H1 (cell line): ENCODE data around the gene METTL1. TPM values are rescaled to one million over a fixed set of nuclear protein-coding genes. Genes with fewer than 3 reads are reported as not detected.

ENCODE experiments used
- CTCF ChIA-PET: fragments of 300-600 bp; sonication (Branson Sonifier 250); formaldehyde crosslinking; loops from one replicate; lab custom pipeline; 2021; ENCODE audit not compliant: partially characterized antibody; lab: Charles Lee
- POLR2A ChIA-PET: fragments of 300-600 bp; sonication (Branson Sonifier 250); formaldehyde crosslinking; loops from one replicate; lab custom pipeline; 2021; ENCODE audit warnings: inconsistent platforms; ENCODE audit not compliant: partially characterized antibody; lab: Charles Lee
- DNase-seq, 2 experiments: peaks; one replicate each; pipeline versions ENCODE4 v3.0.0 to v3.0.0-alpha.2; 2010 to 2022; ENCODE audit warnings: low spot score in 2 of 2, low read depth in 1 of 2, mixed read lengths in 1 of 2
- FAIRE-seq: peaks from 2 replicates; lab custom pipeline; 2011; peaks lifted over from hg19 to GRCh38; lab: Jason Lieb, UNC
- H2AFZ ChIP-seq: 2 replicates; pipeline ENCODE4 v1.8.1; 2012; ENCODE audit warnings: low read length, inconsistent platforms
- H2AK5ac ChIP-seq: 2 replicates; pipeline ENCODE4 v1.6.1; 2013; ENCODE audit warnings: low read depth, low read length
- H2BK120ac ChIP-seq: replicated peaks from 2 replicates; pipeline ENCODE3; 2013; ENCODE audit warnings: low read depth, low read length, inconsistent platforms
- H2BK12ac ChIP-seq: 2 replicates; pipeline ENCODE4 v1.6.1; 2013; ENCODE audit warnings: low read depth, low read length
- H2BK15ac ChIP-seq: 2 replicates; pipeline ENCODE4 v1.6.1; 2013; ENCODE audit warnings: low read length
- H2BK20ac ChIP-seq: 2 replicates; pipeline ENCODE4 v1.6.1; 2013; ENCODE audit warnings: low read length
- H2BK5ac ChIP-seq: 2 replicates; pipeline ENCODE4 v1.6.1; 2013; ENCODE audit warnings: low read depth, low read length
- H3K14ac ChIP-seq: 2 replicates; pipeline ENCODE4 v1.6.1; 2013; ENCODE audit warnings: inconsistent platforms; ENCODE audit not compliant: insufficient read length
- H3K18ac ChIP-seq: 2 replicates; pipeline ENCODE4 v1.6.1; 2013; ENCODE audit warnings: low read length; ENCODE audit errors: extremely low read depth
- H3K23ac ChIP-seq: 2 replicates; pipeline ENCODE4 v1.6.1; 2013; ENCODE audit warnings: inconsistent platforms; ENCODE audit not compliant: insufficient read length
- H3K23me2 ChIP-seq: 2 replicates; pipeline ENCODE4 v1.6.1; 2013; ENCODE audit warnings: low read depth, low read length
- H3K27ac ChIP-seq: 2 replicates; pipeline ENCODE4 v1.6.1; 2011; ENCODE audit warnings: low read depth, low read length, inconsistent platforms
- H3K27me3 ChIP-seq, 4 experiments: replicated peaks in 1 of 4; 1 replicate in 1 of 4; 2 replicates in 3 of 4; pipeline versions ENCODE4 v1.6.1 to v1.8.1; 2011 to 2013; ENCODE audit warnings: low read length in 3 of 4, mild to moderate bottlenecking in 3 of 4, inconsistent platforms in 2 of 4, mixed read lengths in 2 of 4, moderate library complexity in 1 of 4; ENCODE audit not compliant: control insufficient read depth in 3 of 4, insufficient read depth in 3 of 4; ENCODE audit errors: extremely low read depth in 1 of 4
- H3K36me3 ChIP-seq, 4 experiments: 2 replicates each; pipeline versions ENCODE4 v1.6.1 to v1.8.1; 2011 to 2013; ENCODE audit warnings: mild to moderate bottlenecking in 4 of 4, low read length in 3 of 4, moderate library complexity in 2 of 4, control low read depth in 1 of 4, inconsistent platforms in 1 of 4; ENCODE audit not compliant: insufficient read depth in 4 of 4, control insufficient read depth in 2 of 4
- H3K4ac ChIP-seq: replicated peaks from 2 replicates; pipeline ENCODE3; 2013; ENCODE audit warnings: low read length, low read depth, mixed read lengths, inconsistent platforms; ENCODE audit not compliant: insufficient read length
- H3K4me1 ChIP-seq, 4 experiments: replicated peaks in 1 of 4; 1 replicate in 1 of 4; 2 replicates in 3 of 4; pipeline versions ENCODE4 v1.6.1 to v1.8.1; 2011 to 2013; ENCODE audit warnings: low read length in 3 of 4, inconsistent platforms in 2 of 4, mixed read lengths in 1 of 4; ENCODE audit not compliant: insufficient read depth in 4 of 4, control insufficient read depth in 3 of 4
- H3K4me2 ChIP-seq, 2 experiments: 2 replicates each; pipeline versions ENCODE4 v1.6.1 to v1.8.1; 2011 to 2013; ENCODE audit warnings: low read depth in 2 of 2, low read length in 2 of 2, control low read depth in 1 of 2, inconsistent platforms in 1 of 2, mild to moderate bottlenecking in 1 of 2; ENCODE audit not compliant: insufficient read depth in 1 of 2
- H3K4me3 ChIP-seq, 4 experiments: fragments of 200-600, 300-600 bp in 1 of 4; sonication (generic), shearing (Covaris generic), sonication (Bioruptor Twin) in 1 of 4; 2 replicates each; pipeline versions ENCODE4 v1.5.1 to v1.8.1; 2011 to 2016; ENCODE audit warnings: low read length in 4 of 4, low read depth in 3 of 4, control low read depth in 2 of 4, inconsistent platforms in 2 of 4, mild to moderate bottlenecking in 2 of 4, mixed read lengths in 1 of 4, moderate library complexity in 1 of 4; ENCODE audit not compliant: insufficient read depth in 2 of 4; ENCODE audit errors: extremely low read depth in 1 of 4
- H3K56ac ChIP-seq: replicated peaks from 2 replicates; pipeline ENCODE3; 2013; ENCODE audit warnings: low read depth, mild to moderate bottlenecking, mixed read lengths, low read length, inconsistent platforms; ENCODE audit not compliant: insufficient read length
- H3K79me1 ChIP-seq: 2 replicates; pipeline ENCODE4 v1.6.1; 2013; ENCODE audit warnings: low read depth, low read length, control low read depth
- H3K79me2 ChIP-seq, 2 experiments: 2 replicates each; pipeline versions ENCODE4 v1.6.1 to v1.8.1; 2012 to 2013; ENCODE audit warnings: low read length in 2 of 2, mild to moderate bottlenecking in 2 of 2, inconsistent platforms in 1 of 2; ENCODE audit not compliant: insufficient read depth in 2 of 2, control insufficient read depth in 1 of 2
- H3K9ac ChIP-seq, 4 experiments: replicated peaks in 1 of 4; 1 replicate in 1 of 4; 2 replicates in 3 of 4; pipeline versions ENCODE4 v1.6.1 to v1.8.1; 2011 to 2013; ENCODE audit warnings: low read depth in 3 of 4, low read length in 3 of 4, control low read depth in 2 of 4, mild to moderate bottlenecking in 2 of 4, moderate library complexity in 2 of 4, inconsistent platforms in 1 of 4; ENCODE audit errors: extremely low read depth in 1 of 4
- H3K9me3 ChIP-seq, 2 experiments: 2 replicates each; pipeline versions ENCODE4 v1.6.1 to v1.8.1; 2012 to 2013; ENCODE audit warnings: mild to moderate bottlenecking in 2 of 2, moderate library complexity in 2 of 2, control low read depth in 1 of 2, inconsistent platforms in 1 of 2, low read depth in 1 of 2, low read length in 1 of 2, mixed read lengths in 1 of 2; ENCODE audit not compliant: insufficient read depth in 2 of 2
- H4K20me1 ChIP-seq, 2 experiments: replicated peaks in 1 of 2; 2 replicates each; pipeline versions ENCODE3 to v1.8.1; 2011 to 2013; ENCODE audit warnings: inconsistent platforms in 2 of 2, low read length in 2 of 2, mild to moderate bottlenecking in 1 of 2; ENCODE audit not compliant: insufficient read depth in 2 of 2, control insufficient read depth in 1 of 2
- H4K5ac ChIP-seq: 2 replicates; pipeline ENCODE4 v1.6.1; 2013; ENCODE audit warnings: low read length, low read depth, mixed read lengths, inconsistent platforms; ENCODE audit not compliant: insufficient read length
- H4K8ac ChIP-seq: 2 replicates; pipeline ENCODE4 v1.8.0; 2013; ENCODE audit warnings: mild to moderate bottlenecking, moderate library complexity, low read length, inconsistent platforms; ENCODE audit not compliant: insufficient read depth; ENCODE audit errors: extremely low read depth
- H4K91ac ChIP-seq: replicated peaks from 2 replicates; pipeline ENCODE3; 2013; ENCODE audit warnings: low read length, mixed read lengths, inconsistent platforms; ENCODE audit not compliant: insufficient read length
- HDAC6 ChIP-seq: IDR thresholded peaks from one replicate; pipeline ENCODE4 v1.7.1; 2012; ENCODE audit warnings: low read depth, mild to moderate bottlenecking, inconsistent platforms, low read length, moderate library complexity
- KDM4A ChIP-seq: IDR thresholded peaks from one replicate; pipeline ENCODE4 v1.7.1; 2012; ENCODE audit warnings: low read depth, mild to moderate bottlenecking, moderate library complexity, low read length, inconsistent platforms; ENCODE audit not compliant: severe bottlenecking
- RAD21 ChIP-seq, 2 experiments: IDR thresholded peaks in 1 of 2; conservative IDR thresholded peaks in 1 of 2; 2 replicates each; pipeline ENCODE4 v1.6.1; 2011; ENCODE audit warnings: low read depth in 2 of 2, low read length in 2 of 2, improper control_type of control experiment in 1 of 2, inconsistent platforms in 1 of 2, mild to moderate bottlenecking in 1 of 2, moderate library complexity in 1 of 2
- TEAD4 ChIP-seq: IDR thresholded peaks from 2 replicates; pipeline ENCODE4 v1.6.1; 2012; ENCODE audit warnings: low read depth, low read length, inconsistent platforms, mixed read lengths
- WGBS, 2 experiments: shearing (Covaris generic) in 1 of 2; methylation state at CpG; one replicate each; pipeline versions ENCODE4 v1.1.6 to v1.1.7; 2013 to 2015; ENCODE audit warnings: low lambda C conversion rate in 2 of 2, mixed read lengths in 2 of 2, inconsistent platforms in 1 of 2, low coverage in 1 of 2, missing lambda C conversion rate in 1 of 2; ENCODE audit not compliant: insufficient replicate concordance in 2 of 2, insufficient coverage in 1 of 2, insufficient read length in 1 of 2; ENCODE audit errors: extremely low coverage in 1 of 2, missing lambda C conversion rate in 1 of 2; 5-methylcytosine and 5-hydroxymethylcytosine counted together
- polyA plus RNA-seq, 7 experiments: library from polyadenylated mRNA; depleted of rRNA in 3 of 7; stranded (reverse) in 5 of 7; unstranded in 2 of 7; fragments of >200 nt in 5 of 7; fragments of 200-250 nt in 2 of 7; gene quantifications; 1 replicate in 5 of 7; 2 replicates in 1 of 7; 4 replicates in 1 of 7; pipeline versions ENCODE4 v1.2.1 to v1.2.3, GENCODE V29; 2011 to 2013; ENCODE audit warnings: missing spikeins in 2 of 7, mixed read lengths in 2 of 7
- total RNA-seq: library from RNA; stranded (reverse); fragmentation: NEBNext Ultra II Directional; extraction: Animal tissue kit (Norgen Biotek cat#: 25700); gene quantifications from 2 replicates; pipeline ENCODE4 v1.2.1, GENCODE V29; 2021

METTL1 gene
- total and polyA plus RNA-seq, 2 of the 8 experiments (the other 6 are each of a cell fraction or from before 2014, with no cell fraction given), result 40.5 to 46.0 TPM

GRCh38 chr12:57810450-57810849 is 38.5 kb upstream of the METTL1 start:
- Histone ChIP-seq H3K9me3 (no peaks in the 10 kb centered on the region), H3K27ac (no peak overlapping the region), H2BK15ac (no peak overlapping the region), H4K8ac (no peak overlapping the region), H2AFZ (no peak overlapping the region), H3K23ac (no peak overlapping the region), H3K23me2 (no peaks in the 10 kb centered on the region), H3K36me3 (peaks cover 0 to 3% (median 0%) of the 10 kb centered on the region in 4 experiments; a peak in 3 of 8 replicates), H3K27me3 (no peaks in the 10 kb centered on the region), H3K4ac (no peak overlapping the region), H4K20me1 (no peaks in the 10 kb centered on the region), H3K18ac (no peak overlapping the region), H2BK5ac (no peak overlapping the region), H3K79me1 (no peaks in the 10 kb centered on the region), H4K5ac (no peak overlapping the region), H2BK20ac (no peak overlapping the region), H2AK5ac (no peak overlapping the region), H4K91ac (no peak overlapping the region), H3K79me2 (no peaks in the 10 kb centered on the region), H3K56ac (no peak overlapping the region)
- no peak for FAIRE-seq
- WGBS, 2 experiments, result 92% methylated on average over 5 of the region's 5 CpGs; no CpG with 5 or more reads in 1 of the 2 experiments
- CTCF ChIA-PET, result interaction anchor here (0.9 to 2.9 kb wide), 7 partner anchors 14 to 96 kb away, joined by 3 to 9 read pairs (median 4); partner anchors contain the start of gene TSFM
- TF ChIP-seq KDM4A (no peak), RAD21 (IDR thresholded peaks at IDR 0.05 in 1 of 2, conservative IDR thresholded peaks at IDR 0.05 in 1 of 2; ENCODE audit: low read depth in 2 of 2, low read length in 2 of 2) (no peak), TEAD4 (no peak), HDAC6 (no peak)
- TF ChIP-seq, all 59 proteins: peak for 0
- Histone ChIP-seq H2BK120ac (no peak overlapping the region), H3K4me2 (no peak overlapping the region), H3K14ac (no peak overlapping the region), H3K4me1 (no peaks in the 10 kb centered on the region), H2BK12ac (no peak overlapping the region), H3K4me3 (no peak overlapping the region), H3K9ac (no peak overlapping the region)
- POLR2A ChIA-PET, result interaction anchor here (0.8 to 2.8 kb wide), 4 partner anchors 8 to 46 kb away, joined by 3 to 10 read pairs (median 4); partner anchors contain the start of gene AVIL
- DNase-seq, result no peak
